ENCODE results near the gene HK1.

DNA sequence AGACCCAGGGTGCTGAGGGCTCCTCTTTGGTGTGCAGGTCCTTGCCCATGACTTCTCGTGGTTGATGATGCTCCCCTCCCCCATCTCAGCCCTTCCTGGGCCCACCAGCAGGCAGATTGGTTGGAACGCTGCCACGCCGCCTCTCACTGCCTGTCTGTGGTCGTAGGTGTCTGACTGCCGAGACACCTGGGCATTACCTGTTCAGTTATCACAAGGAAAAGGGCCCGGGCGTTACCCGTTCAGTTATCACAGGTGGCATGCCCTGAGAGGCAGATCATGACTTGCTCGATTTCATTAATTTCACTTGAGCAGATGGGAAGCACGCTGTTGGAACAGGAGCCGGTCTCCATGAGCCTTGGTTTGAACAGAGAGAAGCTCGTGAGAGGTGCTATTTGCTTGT lies 95.9 kb downstream of the HK1 start:
- TF ChIP-seq, protein P1, sequence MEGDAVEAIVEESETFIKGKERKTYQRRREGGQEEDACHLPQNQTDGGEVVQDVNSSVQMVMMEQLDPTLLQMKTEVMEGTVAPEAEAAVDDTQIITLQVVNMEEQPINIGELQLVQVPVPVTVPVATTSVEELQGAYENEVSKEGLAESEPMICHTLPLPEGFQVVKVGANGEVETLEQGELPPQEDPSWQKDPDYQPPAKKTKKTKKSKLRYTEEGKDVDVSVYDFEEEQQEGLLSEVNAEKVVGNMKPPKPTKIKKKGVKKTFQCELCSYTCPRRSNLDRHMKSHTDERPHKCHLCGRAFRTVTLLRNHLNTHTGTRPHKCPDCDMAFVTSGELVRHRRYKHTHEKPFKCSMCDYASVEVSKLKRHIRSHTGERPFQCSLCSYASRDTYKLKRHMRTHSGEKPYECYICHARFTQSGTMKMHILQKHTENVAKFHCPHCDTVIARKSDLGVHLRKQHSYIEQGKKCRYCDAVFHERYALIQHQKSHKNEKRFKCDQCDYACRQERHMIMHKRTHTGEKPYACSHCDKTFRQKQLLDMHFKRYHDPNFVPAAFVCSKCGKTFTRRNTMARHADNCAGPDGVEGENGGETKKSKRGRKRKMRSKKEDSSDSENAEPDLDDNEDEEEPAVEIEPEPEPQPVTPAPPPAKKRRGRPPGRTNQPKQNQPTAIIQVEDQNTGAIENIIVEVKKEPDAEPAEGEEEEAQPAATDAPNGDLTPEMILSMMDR (IDR thresholded peaks at IDR 0.05; ENCODE audit: poor library complexity), result no peak
- no peak for TF ChIP-seq EZH2 (IDR thresholded peaks at IDR 0.05; ENCODE audit: borderline replicate concordance)
- TF ChIP-seq EZH2phosphoT487 (IDR thresholded peaks at IDR 0.05; ENCODE audit: low read depth, severe bottlenecking, unreplicated experiment), result no peak

All from hepatocyte (in vitro differentiated cells).